Adipose tissue (tissue), 3 donors: ENCODE data around the gene COL24A1. TPM values are rescaled to one million over a fixed set of nuclear protein-coding genes. Genes with fewer than 3 reads are reported as not detected.

Experiments
- H3K27ac ChIP-seq: one replicate; pipeline ENCODE4 v1.5.1; 2013; ENCODE audit warnings: low read depth, low read length
- WGBS, 3 donors: extraction: QIAGEN DNeasy Blood & Tissue Kit; methylation state at CpG; one replicate each; pipeline ENCODE4 v1.1.7; 2013; 5-methylcytosine and 5-hydroxymethylcytosine counted together
- polyA plus RNA-seq, 3 donors: library from polyadenylated mRNA; stranded (reverse); fragments of 200-250 nt; gene quantifications; one replicate each; pipeline ENCODE4 v1.2.3, GENCODE V29; 2013
- donor health status: healthy with polysubstance abuse.
- donor health status: Bipolar disorder and iron deficiency.
- donor health status: healthy.

Gene COL24A1
- polyA plus RNA-seq, 3 donors, result 0.01 to 0.09 TPM; not detected in 1

GRCh38 chr1:85689775-85690404 lies 466.7 kb downstream of the COL24A1 start:
- 84 to 93% (median 92%) methylated on average over 4 of the region's 4 CpGs for WGBS, 3 donors

DNA sequence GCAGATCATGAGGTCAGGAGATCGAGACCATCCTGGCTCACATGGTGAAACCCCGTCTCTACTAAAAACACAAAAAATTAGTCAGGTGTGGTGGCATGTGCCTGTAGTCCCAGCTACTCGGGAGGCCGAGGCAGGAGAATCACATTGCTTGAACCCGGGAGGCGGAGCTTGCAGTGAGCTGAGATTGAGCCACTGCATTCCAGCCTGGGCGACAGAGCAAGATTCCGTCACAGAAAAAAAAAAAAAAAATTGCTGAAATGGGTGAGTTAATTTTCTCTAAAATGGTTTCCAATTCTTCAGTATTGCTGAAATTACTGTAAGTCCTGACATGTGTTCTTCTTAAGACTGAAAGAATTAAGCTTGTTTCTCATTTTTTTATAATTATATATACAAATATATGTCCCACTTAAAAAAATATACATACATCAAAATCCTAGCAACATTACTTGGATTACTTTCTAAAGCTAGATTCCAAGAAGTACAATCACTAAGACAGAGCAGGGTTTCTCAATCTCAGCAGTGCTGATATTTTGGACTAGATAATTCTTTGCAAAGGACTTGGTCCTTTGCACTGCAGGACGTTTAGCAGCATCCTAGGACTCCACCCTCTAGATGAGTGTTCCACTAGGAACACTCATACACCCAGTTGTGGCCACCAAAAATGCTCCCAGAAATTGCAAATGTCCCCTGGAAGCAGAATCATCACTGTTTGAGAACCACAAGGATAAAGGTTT lies 473.1 kb downstream of the COL24A1 start:
- 91 to 95% (median 95%) methylated on average over 9 of the region's 9 CpGs for WGBS, 3 donors
- no peak overlapping the region for H3K27ac ChIP-seq

More at GRCh38 chr1:85689775-85690404, 466.7 kb downstream of the COL24A1 start:
- no peak overlapping the region for H3K27ac ChIP-seq

DNA sequence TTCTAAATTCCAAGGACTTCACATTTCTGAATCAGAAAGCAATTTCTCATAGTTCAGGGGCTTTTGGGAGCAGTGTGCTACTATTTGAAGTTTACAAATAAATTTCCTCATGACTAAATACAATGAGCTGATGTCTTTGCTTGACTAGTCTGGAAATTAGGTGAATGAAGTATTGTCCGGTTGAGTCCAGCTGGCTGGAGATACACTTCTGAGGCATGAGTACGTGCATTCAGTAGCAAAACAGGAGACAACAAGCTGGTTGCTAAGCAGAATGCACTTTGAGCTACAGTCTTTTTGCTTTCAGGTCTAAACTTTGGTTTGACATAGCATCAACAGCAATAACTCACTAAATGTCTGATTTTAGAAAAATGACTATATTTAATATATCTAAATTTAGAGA lies 475.5 kb downstream of the COL24A1 start:
- H3K27ac ChIP-seq, result no peak overlapping the region
- 48 to 61% (median 52%) methylated on average over 2 of the region's 2 CpGs for WGBS, 3 donors

Other genes with a start within 250 kb of the COL24A1 start
- gene ODF2L, start 239.6 kb upstream of the COL24A1 start, polyA plus RNA-seq, result 10 to 100 TPM in 2 of 3 donors, 1 to 10 TPM in 1; 6.4 to 50.8 (median 13.8) TPM